SHP77 (cell line): ENCODE measurements around the gene SETD7.

Experiments used
- DNase-seq, 2 experiments: peaks; one replicate each; lab custom pipeline; 2025; lab: John Stamatoyannopoulos, UW

SETD7 gene

GRCh38 chr4:139509727-139510410 is 46.1 kb downstream of the SETD7 start:
- DNase-seq: no peak

GRCh38 chr4:139508581-139509237 is 47.3 kb downstream of the SETD7 start:
- DNase-seq: no peak

GRCh38 chr4:139506774-139507173 is 49.2 kb downstream of the SETD7 start:
- DNase-seq: no peak

GRCh38 chr4:139503622-139504166 is 52.3 kb downstream of the SETD7 start:
- no peak for DNase-seq

GRCh38 chr4:139501927-139502899 is 53.8 kb downstream of the SETD7 start:
- DNase-seq: no peak

GRCh38 chr4:139501527-139501926 is 54.5 kb downstream of the SETD7 start:
- no peak for DNase-seq

- no peak for DNase-seq
Measured at GRCh38 chr4:139501117-139501516, 54.9 kb downstream of the SETD7 start.

GRCh38 chr4:139499186-139499585 is 56.8 kb downstream of the SETD7 start:
- DNase-seq: no peak

- no peak for DNase-seq
Measured at GRCh38 chr4:139493176-139493575, 62.8 kb downstream of the SETD7 start.

GRCh38 chr4:139492429-139492828 is 63.6 kb downstream of the SETD7 start:
- DNase-seq: no peak

- no peak for DNase-seq
Measured at GRCh38 chr4:139489638-139490037, 66.4 kb downstream of the SETD7 start.

GRCh38 chr4:139488442-139488841 is 67.6 kb downstream of the SETD7 start:
- DNase-seq: no peak

- DNase-seq: no peak
Measured at GRCh38 chr4:139484783-139485311, 71.2 kb downstream of the SETD7 start.

- no peak for DNase-seq
Measured at GRCh38 chr4:139483000-139483399, 73.0 kb downstream of the SETD7 start.

GRCh38 chr4:139481465-139481864 is 74.6 kb downstream of the SETD7 start:
- DNase-seq: no peak

GRCh38 chr4:139476363-139476762 is 79.7 kb downstream of the SETD7 start:
- DNase-seq: no peak

GRCh38 chr4:139472852-139473251 is 83.2 kb downstream of the SETD7 start:
- no peak for DNase-seq

- DNase-seq: no peak
Measured at GRCh38 chr4:139470997-139471665, 84.9 kb downstream of the SETD7 start.

- DNase-seq: no peak
Measured at GRCh38 chr4:139470295-139470694, 85.7 kb downstream of the SETD7 start.

GRCh38 chr4:139469869-139470268 is 86.2 kb downstream of the SETD7 start:
- no peak for DNase-seq

GRCh38 chr4:139469216-139469615 is 86.8 kb downstream of the SETD7 start:
- no peak for DNase-seq
